GM21447 (cell line): ENCODE measurements around the gene STX17.
"Not testable (repeated sequence)": the region's sequence is repeated elsewhere in the genome, so short reads cannot be mapped to it uniquely, and the experiment has no call there.

ENCODE experiments used
- ATAC-seq: cut with Tn5 transposase; IDR thresholded peaks from one replicate; pipeline ENCODE4 v1.9.1; 2021; ENCODE audit not compliant: unreplicated experiment

STX17 gene

DNA sequence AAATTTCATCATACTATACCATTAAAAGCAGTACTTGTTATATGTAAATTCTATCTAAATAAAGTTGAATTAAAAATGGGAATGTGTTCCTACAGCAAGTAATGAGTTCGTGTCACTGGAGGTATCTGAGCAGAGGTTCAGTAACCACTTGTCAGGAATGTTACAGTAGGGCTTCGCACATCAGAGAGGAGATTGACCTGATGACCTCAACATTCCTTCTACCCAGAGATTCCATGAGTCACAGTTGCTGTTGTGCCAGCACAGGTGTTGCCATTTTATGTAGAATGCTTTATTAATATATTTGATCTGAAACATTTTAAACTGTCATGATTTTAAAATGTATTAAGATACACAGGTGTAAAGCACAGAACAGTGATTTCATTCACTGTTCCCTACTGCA lies 60.3 kb downstream of the STX17 start:
- no peak for ATAC-seq

DNA sequence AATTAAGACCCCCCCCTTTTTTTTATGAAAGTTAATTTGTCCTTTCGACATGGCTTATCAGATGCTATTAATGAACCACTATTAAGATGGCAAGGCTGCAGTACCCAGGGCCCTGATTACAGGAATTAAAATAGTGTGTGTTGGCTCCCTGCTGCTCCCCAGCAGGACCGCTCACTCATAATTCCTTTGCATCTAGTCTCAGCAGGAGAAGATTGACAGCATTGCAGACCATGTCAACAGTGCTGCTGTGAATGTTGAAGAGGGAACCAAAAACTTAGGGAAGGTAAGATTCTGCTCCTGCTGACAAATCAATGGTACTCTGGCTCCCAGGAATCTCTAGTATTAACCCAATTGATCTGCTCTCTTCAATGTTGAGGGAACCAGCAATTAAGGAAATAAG lies 61.0 kb downstream of the STX17 start:
- ATAC-seq: no peak

DNA sequence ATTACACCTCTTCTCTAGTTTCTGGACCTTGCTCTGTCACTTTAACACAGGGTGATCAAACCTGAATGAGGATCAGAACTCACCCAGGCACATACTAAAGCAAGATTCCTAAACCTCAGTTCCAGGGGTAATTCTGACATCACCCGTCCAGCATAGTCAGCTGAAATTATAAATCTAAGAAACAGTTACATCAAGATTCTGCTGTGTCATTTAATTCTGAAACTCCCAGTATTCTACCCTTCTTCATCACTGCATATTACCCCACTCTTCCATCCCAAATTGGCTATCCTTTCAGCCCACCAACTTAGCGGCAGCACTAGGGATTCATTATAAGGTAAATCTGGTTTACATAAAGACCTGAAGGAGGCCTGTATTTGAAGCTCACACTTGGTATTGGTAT lies 64.0 kb downstream of the STX17 start:
- ATAC-seq: no peak

DNA sequence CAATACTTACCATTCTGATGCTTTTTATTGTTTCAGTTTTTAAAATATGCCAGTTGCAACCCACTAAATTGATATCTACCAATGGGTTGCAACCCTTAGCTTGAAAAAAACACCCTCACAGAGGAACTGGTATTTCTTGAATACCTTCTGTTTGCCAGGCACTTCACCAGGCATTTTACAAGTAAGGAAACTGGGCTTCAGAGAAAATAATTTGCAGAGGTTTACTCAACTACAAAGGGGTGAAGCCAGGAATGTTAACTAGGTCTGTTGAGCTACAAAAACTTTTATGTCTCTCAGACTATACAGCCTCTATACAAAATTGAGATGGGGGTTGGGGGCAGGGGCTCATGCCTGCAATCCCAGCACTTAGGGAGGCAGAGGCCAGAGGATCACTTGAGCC lies 65.0 kb downstream of the STX17 start:
- ATAC-seq: no peak

DNA sequence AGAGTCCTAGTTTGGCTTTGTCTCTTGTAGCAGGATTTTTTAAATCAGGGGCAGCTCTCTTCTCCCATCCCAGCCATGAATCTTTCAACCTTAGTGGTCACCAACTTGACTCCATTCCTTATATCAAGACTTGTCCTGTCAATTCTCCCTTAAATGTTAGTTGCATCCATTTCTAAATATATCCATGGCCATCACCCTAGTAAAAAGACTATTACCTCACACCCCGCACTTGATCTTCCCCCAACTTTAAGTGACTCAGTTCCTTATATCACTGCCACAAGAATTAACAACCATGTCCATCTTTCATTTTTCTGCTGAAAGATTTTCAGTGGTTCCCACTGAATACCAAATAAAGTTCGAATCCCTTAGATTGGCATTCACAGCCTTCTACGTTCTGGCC lies 67.0 kb downstream of the STX17 start:
- no peak for ATAC-seq

DNA sequence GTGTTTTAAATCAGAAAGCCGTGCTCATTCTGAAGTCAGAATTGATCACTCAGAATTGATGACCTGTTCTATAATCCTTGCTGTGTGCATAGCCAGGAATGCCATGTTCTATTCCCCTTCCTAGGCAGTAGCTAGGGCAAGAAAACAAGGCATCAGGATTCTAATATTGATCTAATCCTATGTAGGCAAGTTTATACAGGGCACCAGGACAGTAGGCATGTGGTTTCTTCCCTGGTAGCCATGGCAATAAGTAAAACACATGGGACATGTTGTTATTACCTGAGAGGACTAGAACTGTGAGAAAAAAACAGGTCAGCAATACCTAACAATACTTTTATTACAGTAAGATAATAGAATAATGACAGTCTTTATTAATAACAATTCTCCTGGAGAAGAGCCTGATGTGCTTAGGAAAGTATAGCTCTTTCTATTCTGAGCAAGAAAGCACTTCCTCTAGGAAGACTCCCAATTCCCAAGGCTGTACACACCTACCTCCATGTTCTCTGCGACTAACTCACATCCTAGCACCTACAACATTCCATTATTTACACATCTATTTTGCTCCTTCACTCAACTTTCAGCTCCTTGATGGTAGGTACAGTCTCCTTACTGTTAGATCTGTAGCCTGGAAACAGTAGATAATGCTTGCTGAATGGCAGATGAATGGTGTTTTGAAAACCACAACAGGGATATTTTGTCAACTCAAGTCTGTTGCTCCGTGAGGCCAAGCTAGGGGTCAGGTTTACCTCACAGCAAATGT lies 70.8 kb downstream of the STX17 start:
- ATAC-seq: no peak

DNA sequence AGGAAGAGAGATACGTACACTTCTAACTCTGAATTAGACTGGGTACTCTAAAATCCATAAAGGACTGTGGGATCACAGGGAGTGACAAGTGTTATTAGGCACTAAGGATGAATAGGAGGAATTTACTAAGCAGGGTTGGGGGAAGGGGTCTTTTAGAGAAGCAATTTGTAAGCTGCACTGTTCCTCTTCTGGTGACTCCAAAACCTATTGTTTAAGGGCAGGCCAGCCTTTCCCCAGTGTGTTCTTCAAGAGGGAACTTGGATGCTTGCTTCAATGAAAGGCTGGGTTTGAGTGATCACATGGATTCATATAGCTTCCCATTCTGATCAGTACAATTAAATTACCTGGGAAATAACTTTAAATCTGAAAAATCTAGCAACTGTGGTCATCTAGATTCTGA lies 71.8 kb downstream of the STX17 start:
- no peak for ATAC-seq

DNA sequence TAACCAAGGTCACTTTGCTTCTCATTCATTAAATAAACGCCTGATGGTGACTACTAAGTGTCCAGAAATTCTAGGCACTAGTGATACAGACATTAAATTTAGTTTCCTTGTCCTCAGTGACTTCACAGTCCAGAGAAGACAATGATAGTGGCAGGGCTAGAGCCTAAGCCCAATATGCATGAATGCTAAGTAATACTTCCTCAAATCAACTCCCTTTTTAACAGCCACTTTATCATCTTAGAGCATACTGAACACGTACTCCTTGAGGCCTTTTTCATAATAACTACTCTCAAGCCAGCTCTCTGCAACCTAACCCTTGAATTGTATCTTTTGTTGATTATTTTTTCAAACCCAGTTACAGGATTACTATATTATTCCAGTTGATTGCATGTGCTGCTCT lies 74.1 kb downstream of the STX17 start:
- ATAC-seq: no peak

DNA sequence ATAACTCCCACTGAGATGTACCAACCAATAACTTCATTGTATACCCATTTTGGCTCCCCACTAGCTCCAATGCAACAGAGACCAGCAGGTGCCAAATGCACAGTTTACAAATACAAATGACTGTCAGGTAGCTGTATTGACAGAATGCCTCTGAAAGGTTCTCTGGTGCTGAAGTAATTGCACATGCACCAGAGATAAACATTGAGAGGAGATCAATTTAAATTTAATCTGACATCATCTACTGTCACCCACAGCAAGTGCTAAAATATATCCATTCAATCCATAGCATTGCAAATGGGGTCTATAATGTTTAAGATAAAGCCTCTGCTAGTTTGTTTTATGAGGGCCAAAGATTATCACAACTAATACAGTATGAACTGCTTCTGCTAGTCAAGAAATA lies 80.2 kb downstream of the STX17 start:
- no peak for ATAC-seq

DNA sequence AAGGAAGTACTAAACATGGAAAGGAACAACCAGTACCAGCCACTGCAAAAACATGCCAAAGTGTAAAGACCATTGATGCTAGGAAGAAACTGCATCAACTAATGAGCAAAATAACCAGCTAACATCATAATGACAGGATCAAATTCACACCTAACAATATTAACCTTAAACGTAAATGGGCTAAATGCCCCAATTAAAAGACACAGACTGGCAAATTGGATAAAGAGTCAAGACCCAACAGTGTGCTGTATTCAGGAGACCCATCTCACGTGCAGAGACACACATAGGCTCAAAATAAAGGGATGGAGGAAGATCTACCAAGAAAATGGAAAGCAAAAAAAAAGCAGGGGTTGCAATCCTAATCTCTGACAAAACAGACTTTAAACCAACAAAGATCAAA lies 84.1 kb downstream of the STX17 start:
- not testable (repeated sequence) for ATAC-seq

DNA sequence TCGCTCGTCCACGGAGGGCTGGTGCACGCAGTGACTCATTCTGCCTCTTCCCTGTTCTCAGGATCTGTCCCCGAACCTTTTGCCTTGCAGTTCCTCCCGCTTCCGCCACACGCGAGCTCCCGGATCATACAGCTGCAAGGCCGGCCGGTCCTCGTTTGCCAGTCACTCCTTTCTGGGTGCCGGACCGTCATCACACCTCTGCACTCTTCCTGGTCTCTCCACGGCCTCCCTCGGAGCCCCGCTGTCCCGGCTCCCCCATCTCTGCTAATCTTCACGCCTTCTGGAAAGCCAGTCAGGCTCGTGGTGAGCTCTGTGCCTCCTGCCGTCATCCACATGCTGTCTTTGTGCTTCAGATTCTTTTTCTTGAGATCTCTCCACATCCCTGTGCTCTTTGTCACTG lies 91.8 kb downstream of the STX17 start:
- ATAC-seq: no peak

DNA sequence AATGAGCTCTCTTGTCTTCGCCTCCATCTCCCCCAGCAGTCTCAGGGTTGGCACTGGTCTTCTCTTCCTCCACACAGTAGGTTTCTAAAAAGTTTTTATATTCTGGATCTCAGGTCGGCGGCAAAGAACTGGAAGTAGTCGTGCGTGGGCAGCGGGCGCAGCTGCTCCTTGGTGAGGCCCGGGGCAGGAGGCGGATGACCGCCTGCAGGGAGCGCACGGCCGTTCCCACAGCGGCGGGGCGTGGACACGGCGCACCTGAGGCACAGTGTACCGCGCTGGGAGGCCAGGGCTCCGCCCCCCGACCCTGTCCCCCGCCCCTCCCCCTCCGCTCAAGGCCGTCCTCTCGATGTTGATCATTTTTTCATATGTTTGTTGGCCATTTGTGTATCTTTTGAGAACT lies 92.4 kb downstream of the STX17 start:
- ATAC-seq: no peak

DNA sequence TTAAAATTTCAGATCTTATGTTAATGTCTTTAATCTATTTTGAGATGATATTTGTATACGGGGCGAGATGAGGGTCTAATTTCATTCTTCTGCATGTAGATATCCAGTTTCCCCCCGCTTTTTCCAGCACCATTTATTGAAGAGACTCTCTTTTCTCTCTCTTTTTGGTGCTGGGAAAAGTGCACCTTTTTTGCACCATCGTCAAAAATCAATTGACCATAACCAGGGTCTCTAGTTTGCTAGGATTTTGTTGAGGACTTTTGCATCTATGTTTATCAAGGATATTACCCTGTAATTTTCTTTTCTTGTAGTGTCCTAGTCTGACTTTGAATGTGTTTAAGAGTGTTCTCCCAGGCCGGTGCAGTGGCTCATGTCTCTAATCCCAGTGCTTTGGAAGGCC lies 93.3 kb downstream of the STX17 start:
- ATAC-seq: no peak

DNA sequence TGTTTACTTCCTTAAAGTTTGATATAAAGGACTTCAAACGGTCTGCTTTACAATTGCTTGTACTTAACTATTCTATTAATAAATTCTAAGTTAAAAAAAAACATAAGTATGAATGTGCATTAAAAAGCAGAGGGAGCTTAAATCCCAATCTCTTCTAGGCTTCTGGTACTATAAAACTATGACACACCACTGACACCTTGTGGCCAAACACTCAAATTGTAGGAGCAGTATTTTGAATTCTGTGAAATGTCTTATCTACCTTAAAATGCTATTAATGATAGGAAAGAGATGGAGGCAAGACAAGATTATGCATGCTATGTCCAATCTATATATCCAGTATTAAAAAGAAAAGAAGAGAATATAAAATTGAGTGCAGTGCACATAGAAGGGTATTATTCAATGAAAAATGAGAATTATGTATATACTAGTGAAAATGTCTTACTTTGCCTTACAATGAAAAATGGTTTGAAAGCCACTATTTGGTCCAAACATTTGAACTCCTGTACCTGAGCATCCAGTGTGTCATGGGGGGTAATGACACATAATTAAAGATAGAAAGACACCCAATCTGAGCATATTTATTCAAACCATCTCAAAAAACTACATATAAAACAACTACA lies 104.7 kb downstream of the STX17 start:
- no peak for ATAC-seq

DNA sequence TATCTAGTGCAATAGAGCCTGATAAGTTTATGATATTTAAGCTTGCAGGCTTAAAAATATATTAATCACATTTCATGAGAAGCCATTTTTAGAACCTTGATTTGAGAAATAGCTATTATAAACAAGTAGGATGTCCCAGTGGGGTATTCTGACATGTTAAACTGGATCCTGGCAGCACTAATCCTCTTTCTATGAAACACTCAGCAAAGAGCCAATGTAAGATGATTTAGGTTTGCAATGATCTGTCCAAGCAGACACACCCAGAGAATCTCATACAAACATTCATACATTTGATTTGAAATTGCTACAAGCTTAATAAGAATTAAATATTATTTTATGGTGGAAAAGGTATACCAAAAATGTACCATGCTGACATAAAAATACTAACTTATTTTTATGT lies 105.8 kb downstream of the STX17 start:
- ATAC-seq: no peak

DNA sequence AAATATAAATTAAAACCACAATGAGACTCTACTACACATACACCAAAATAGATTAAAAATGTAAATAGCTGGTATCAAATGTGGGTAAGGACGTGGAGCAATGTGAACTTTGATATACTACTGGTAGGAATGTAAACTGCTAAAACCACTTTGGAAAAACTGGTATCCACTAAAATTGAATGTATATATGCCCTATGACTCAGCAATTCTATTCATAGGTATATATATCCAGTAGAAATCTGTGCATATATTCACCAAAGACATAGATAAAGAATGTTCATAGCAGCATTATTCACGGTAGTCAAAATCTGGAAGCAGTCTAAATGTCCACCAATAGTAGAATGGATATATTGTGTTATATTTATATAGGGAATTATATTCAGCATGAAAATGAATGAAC lies 107.1 kb downstream of the STX17 start:
- ATAC-seq: no peak

DNA sequence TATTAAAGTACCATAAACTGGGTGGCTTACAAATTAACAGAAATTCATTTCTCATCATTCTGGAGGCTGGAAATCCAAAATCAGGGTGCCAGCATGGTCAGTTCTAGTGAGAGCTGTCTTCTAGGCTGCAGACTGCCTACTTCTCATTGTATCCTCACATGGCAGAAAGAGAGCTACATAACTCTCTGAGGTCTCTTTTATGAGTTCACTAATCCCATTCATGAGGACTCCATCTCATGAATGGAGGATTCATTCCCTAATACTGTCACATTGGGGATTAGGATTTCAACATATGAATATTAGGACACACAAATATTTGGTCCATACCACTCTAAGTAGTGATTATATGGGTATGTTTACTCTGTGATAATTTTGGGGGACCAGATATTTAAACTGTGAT lies 108.4 kb downstream of the STX17 start:
- no peak for ATAC-seq

DNA sequence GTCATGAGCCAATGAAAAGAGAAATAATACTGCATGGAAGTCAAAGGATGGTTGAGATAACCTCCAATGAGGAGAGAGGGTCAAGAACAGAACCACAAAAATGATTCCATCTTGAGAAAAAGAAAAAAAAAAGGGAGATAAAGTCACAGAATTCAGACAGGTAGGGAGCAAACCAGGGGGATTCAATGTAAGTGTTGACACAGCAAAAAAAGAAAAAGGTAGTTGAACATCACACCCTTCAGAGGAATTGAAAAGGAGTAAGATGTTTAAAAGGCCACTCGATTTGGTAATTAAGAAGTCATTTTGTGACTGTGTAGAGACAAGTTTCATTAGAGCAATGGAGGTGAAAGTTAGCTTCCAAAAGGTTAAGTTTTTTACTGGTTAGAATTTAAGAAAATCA lies 113.1 kb downstream of the STX17 start:
- ATAC-seq: no peak
